ENCODE results near the gene PRM3. TPM values are rescaled to one million over a fixed set of nuclear protein-coding genes. Genes with fewer than 3 reads are reported as not detected.

Gene PRM3
- total RNA-seq, 2 experiments from 2014 or later = not detected

- H3K36me3 Mint-ChIP-seq (ENCODE audit: low read depth) = no peaks in the 10 kb centered on the region
- CTCF ChIA-PET = no interaction called here
- intact Hi-C loops (cut with DNase I, micrococcal nuclease) = no loop called here
These were observed 40.3 kb upstream of the PRM3 start for GRCh38 chr16:11313493-11314308.

DNA sequence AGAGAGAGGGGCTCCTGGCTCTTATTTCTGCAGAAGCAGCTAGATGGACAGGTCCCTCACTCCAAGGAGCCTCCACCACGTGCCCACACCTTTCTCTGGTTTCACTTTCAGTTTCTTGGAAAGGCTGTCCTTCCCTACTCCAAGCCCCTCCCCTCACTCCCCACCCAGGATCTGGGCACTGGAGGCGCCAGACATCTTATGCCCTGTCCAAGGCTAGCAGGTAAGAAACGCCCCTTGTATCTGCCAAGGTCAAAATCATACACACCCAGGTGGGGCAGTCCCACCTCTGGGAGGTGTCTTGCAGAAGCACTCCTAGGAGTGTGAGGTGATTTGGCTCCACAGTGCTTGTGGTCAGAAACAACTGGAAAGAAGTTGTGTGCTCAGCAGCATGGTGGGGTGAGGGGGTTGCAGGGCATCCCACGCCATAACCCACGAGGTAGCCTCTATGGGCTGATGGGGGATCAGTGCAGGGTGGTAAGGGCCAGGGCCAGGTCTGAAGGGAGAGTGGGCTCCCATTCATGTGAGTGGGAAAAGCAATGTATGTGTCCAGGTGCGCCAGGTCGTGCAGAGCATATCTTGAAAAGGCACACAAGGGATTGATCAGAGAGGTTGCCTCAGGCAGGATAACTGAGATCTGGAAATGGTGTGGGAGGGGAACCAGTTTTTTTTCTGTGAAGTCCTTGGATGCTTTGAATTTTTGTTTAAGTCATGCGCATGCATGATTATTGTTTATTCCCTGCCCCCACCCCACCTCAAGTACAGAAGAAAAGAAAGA, 39.5 kb upstream of the PRM3 start:
- no peaks in the 10 kb centered on the region for H3K36me3 ChIP-seq (ENCODE audit: insufficient read depth, low read length)
- intact Hi-C loops (cut with DNase I, micrococcal nuclease) = no loop called here
- no peak for TF ChIP-seq CTCF (IDR thresholded peaks at IDR 0.05)
- no peaks in the 10 kb centered on the region for H3K9me3 Mint-ChIP-seq
- H3K27me3 ChIP-seq (ENCODE audit: control insufficient read depth in 1 of 2, insufficient read depth in 2 of 2, low read length in 2 of 2) = no peaks in the 10 kb centered on the region
- ChIA-PET POLR2A (interaction anchor here (0.7 to 5.9 kb wide), 5 partner anchors 15 to 58 kb away, joined by 3 to 29 read pairs (median 4); no protein-coding TSS in a partner anchor), CTCF (no interaction called here)
- peaks cover 38% of the 10 kb centered on the region for H3K4me1 ChIP-seq (ENCODE audit: insufficient read depth, low read length)
- H3K4me1 Mint-ChIP-seq (ENCODE audit: low read depth) = peaks cover 39% of the 10 kb centered on the region
- H3K4me3 Mint-ChIP-seq = no peak overlapping the region
- peak overlapping the region; percentile 81 for H3K27ac Mint-ChIP-seq
- H3K27me3 Mint-ChIP-seq = no peaks in the 10 kb centered on the region
- ATAC-seq (ENCODE audit: poor library complexity) = peak; percentile 31
- peak in 4 of 14 experiments; percentile 27 to 73 (median 37) for DNase-seq
- H3K9me3 ChIP-seq (ENCODE audit: control insufficient read depth in 1 of 2, insufficient read depth in 1 of 2, low read length in 2 of 2) = no peaks in the 10 kb centered on the region
- no peaks in the 10 kb centered on the region for H3K36me3 Mint-ChIP-seq (ENCODE audit: low read depth)
- H3K27ac ChIP-seq (ENCODE audit: low read depth in 1 of 2, low read length in 2 of 2) = no peak overlapping the region
- H3K4me3 ChIP-seq (ENCODE audit: low read length) = no peak overlapping the region

More at GRCh38 chr16:11313493-11314308, 40.3 kb upstream of the PRM3 start:
- no peak overlapping the region for H3K27ac ChIP-seq (ENCODE audit: low read depth in 1 of 2, low read length in 2 of 2)
- Mint-ChIP-seq H3K27me3 (no peaks in the 10 kb centered on the region), H3K4me1 (ENCODE audit: low read depth) (peaks cover 39% of the 10 kb centered on the region), H3K9me3 (no peaks in the 10 kb centered on the region), H3K4me3 (peak overlapping the region; percentile 20), H3K27ac (peak overlapping the region; percentile 81)
- TF ChIP-seq CTCF (IDR thresholded peaks at IDR 0.05) = no peak
- POLR2A ChIA-PET = interaction anchor here (0.7 to 5.9 kb wide), 2 partner anchors 16 to 24 kb away, joined by 3 to 29 read pairs; no protein-coding TSS in a partner anchor
- peaks cover 34% of the 10 kb centered on the region for H3K4me1 ChIP-seq (ENCODE audit: insufficient read depth, low read length)
- DNase-seq (no peak), ATAC-seq (ENCODE audit: poor library complexity) (no peak)
- no peak overlapping the region for H3K4me3 ChIP-seq (ENCODE audit: low read length)
- no peaks in the 10 kb centered on the region for H3K27me3 ChIP-seq (ENCODE audit: control insufficient read depth in 1 of 2, insufficient read depth in 2 of 2, low read length in 2 of 2)
- peaks cover 0 to under 1% of the 10 kb centered on the region in 2 experiments for H3K9me3 ChIP-seq (ENCODE audit: control insufficient read depth in 1 of 2, insufficient read depth in 1 of 2, low read length in 2 of 2)
- H3K36me3 ChIP-seq (ENCODE audit: insufficient read depth, low read length) = no peaks in the 10 kb centered on the region

GRCh38 chr16:11310997-11311561, 37.6 kb upstream of the PRM3 start:
- intact Hi-C loops (cut with DNase I, micrococcal nuclease) = no loop called here
- CTCF ChIA-PET = interaction anchor here (0.6 kb wide), 1 partner anchor 479 kb away, joined by 3 read pairs; no protein-coding TSS in a partner anchor
- no peaks in the 10 kb centered on the region for H3K27me3 ChIP-seq (ENCODE audit: control insufficient read depth in 1 of 2, insufficient read depth in 2 of 2, low read length in 2 of 2)
- H3K9me3 Mint-ChIP-seq = no peaks in the 10 kb centered on the region
- H3K27me3 Mint-ChIP-seq = no peaks in the 10 kb centered on the region
- no peak overlapping the region for H3K4me3 ChIP-seq (ENCODE audit: low read length)
- POLR2A ChIA-PET = interaction anchor here (0.8 to 5.9 kb wide), 9 partner anchors 13 to 59 kb away, joined by 3 to 29 read pairs (median 4); partner anchors contain the start of gene SOCS1
- H3K4me1 Mint-ChIP-seq (ENCODE audit: low read depth) = peaks cover 39% of the 10 kb centered on the region
- peak overlapping the region; percentile 81 for H3K27ac Mint-ChIP-seq
- TF ChIP-seq CTCF (IDR thresholded peaks at IDR 0.05) = no peak
- H3K4me3 Mint-ChIP-seq = peak overlapping the region; percentile 40
- no peaks in the 10 kb centered on the region for H3K36me3 ChIP-seq (ENCODE audit: insufficient read depth, low read length)
- H3K36me3 Mint-ChIP-seq (ENCODE audit: low read depth) = no peaks in the 10 kb centered on the region
- H3K9me3 ChIP-seq (ENCODE audit: control insufficient read depth in 1 of 2, insufficient read depth in 1 of 2, low read length in 2 of 2) = no peaks in the 10 kb centered on the region
- peak in 6 of 14 experiments; percentile 22 to 79 (median 51) for DNase-seq
- H3K4me1 ChIP-seq (ENCODE audit: insufficient read depth, low read length) = peaks cover 38% of the 10 kb centered on the region
- no peak overlapping the region for H3K27ac ChIP-seq (ENCODE audit: low read depth in 1 of 2, low read length in 2 of 2)
- peak; percentile 81 for ATAC-seq (ENCODE audit: poor library complexity)

Measured in CD4-positive, alpha-beta T cell (primary cell).